Activated naive CD8-positive, alpha-beta T cell treated with anti-CD3 and anti-CD28 coated beads for 36 hours (primary cell): ENCODE measurements around the gene RPL10A. TPM values are rescaled to one million over a fixed set of nuclear protein-coding genes. Genes with fewer than 3 reads are reported as not detected.

Experiments
- DNase-seq: peaks from one replicate; pipeline ENCODE4 v3.0.0; 2021
- H3K27ac Mint-ChIP-seq: one replicate; pipeline ENCODE4 v1.8.0; 2022; ENCODE audit warnings: mild to moderate bottlenecking, moderate library complexity, mixed read lengths
- H3K27me3 Mint-ChIP-seq: one replicate; pipeline ENCODE4 v1.8.0; 2022; ENCODE audit warnings: mild to moderate bottlenecking, mixed read lengths
- H3K36me3 Mint-ChIP-seq: one replicate; pipeline ENCODE4 v1.8.0; 2021; ENCODE audit warnings: mild to moderate bottlenecking, mixed read lengths
- H3K4me1 Mint-ChIP-seq: one replicate; pipeline ENCODE4 v1.8.0; 2021; ENCODE audit warnings: mixed read lengths
- H3K4me3 Mint-ChIP-seq: one replicate; pipeline ENCODE4 v1.8.0; 2022; ENCODE audit warnings: mild to moderate bottlenecking, moderate library complexity, mixed read lengths
- H3K9me3 Mint-ChIP-seq: one replicate; pipeline ENCODE4 v1.8.0; 2022; ENCODE audit warnings: mixed read lengths
- total RNA-seq, 2 experiments: library from RNA; stranded (reverse); gene quantifications; one replicate each; pipeline ENCODE4 v1.2.3, GENCODE V29; 2021

Gene RPL10A
- total RNA-seq, 2 experiments from 2014 or later = 2,227 to 2,291 TPM

DNA sequence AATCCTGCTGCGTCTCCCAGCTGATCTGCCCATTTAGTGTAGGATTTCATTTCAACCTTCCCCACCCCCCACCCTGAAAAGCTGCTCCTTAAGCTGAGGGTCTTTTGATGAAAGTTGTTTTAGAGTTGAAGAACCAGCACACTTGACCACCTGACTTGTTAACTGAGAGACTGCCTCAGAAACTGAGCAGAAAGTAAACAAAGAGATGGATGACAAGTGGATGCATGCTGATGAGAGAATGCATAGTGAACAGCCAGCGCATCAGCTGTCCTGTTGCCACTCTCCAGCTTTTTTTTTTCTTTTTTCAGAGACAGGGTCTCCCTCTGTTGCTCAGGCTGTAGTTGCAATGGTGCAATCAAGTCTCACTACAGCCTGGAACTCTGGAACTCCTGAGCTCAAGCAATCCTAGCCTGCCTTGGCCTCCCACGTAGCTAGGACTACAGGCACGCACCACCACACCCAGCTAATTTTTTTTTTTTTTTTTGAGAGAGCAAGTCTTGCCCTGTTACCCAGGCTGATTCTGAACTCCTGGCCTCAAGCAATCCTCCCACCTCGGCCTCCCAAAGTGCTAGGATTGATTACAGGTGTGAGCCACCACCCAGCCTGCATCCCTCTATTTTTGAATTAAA is 9.5 kb downstream of the RPL10A start:
- Mint-ChIP-seq H3K27ac (no peak overlapping the region), H3K4me1 (peaks cover 6% of the 10 kb centered on the region), H3K9me3 (no peaks in the 10 kb centered on the region)

DNA sequence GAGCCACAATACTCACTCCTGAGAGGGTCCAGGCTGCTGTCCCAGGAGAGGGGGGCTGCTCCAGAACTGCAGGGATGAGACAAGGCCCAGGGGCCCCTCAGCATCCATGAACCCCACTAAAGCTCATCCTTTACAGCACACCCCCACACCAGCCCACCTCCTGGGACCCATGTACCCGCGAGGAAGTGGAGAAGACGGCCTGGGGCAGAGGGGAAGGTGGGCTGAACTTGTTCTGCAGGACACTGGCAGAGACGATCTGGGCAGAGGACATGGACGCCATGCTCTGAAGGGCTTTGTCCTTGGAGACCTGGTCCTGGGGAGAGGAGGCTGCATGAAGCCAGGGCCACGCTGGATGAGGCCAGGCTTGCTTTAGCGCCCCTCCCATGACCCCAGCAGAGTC is 10.1 kb downstream of the RPL10A start:
- H3K27ac Mint-ChIP-seq = no peak overlapping the region
- H3K4me1 Mint-ChIP-seq = peaks cover 6% of the 10 kb centered on the region
- no peaks in the 10 kb centered on the region for H3K27me3 Mint-ChIP-seq

More for the DNA sequence above, 9.5 kb downstream of the RPL10A start:
- no peaks in the 10 kb centered on the region for H3K27me3 Mint-ChIP-seq
- peaks cover 6% of the 10 kb centered on the region for H3K36me3 Mint-ChIP-seq
- no peak for DNase-seq
- H3K4me3 Mint-ChIP-seq = no peak overlapping the region

GRCh38 chr6:35480176-35480575 is 12.0 kb downstream of the RPL10A start:
- Mint-ChIP-seq H3K27me3 (no peaks in the 10 kb centered on the region), H3K4me3 (no peak overlapping the region), H3K4me1 (peaks cover 3% of the 10 kb centered on the region), H3K36me3 (no peaks in the 10 kb centered on the region), H3K27ac (no peak overlapping the region), H3K9me3 (no peaks in the 10 kb centered on the region)
- DNase-seq = no peak

More for the DNA sequence above, 10.1 kb downstream of the RPL10A start:
- Mint-ChIP-seq H3K9me3 (no peaks in the 10 kb centered on the region), H3K4me3 (no peak overlapping the region), H3K36me3 (peaks cover under 1% of the 10 kb centered on the region)
- DNase-seq = no peak

- H3K36me3 Mint-ChIP-seq = no peaks in the 10 kb centered on the region
- H3K27me3 Mint-ChIP-seq = no peaks in the 10 kb centered on the region
- H3K27ac Mint-ChIP-seq = no peak overlapping the region
- no peak for DNase-seq
- H3K9me3 Mint-ChIP-seq = no peaks in the 10 kb centered on the region
- H3K4me3 Mint-ChIP-seq = no peak overlapping the region
- H3K4me1 Mint-ChIP-seq = no peaks in the 10 kb centered on the region
These were observed 13.0 kb downstream of the RPL10A start for GRCh38 chr6:35481226-35481625.

DNA sequence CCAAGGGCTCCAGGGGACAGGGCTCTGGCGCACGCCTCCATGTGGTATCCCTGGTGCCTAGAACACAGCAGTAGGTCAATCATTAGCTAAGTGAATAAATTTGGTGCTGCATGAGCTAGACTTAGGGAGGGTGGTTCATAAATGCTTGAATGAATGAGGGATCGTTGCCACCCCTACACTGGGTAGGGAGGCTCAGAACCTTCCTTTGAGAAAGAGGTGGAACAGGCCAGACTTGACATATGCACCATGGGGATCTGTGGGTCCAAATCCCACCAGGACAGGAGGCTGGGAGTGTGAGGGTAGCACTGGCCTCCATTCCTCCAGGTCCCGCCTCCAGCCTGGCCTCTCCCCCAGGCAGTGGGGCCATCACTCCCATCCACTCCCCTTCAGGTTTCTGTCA is 14.9 kb downstream of the RPL10A start:
- DNase-seq = no peak
- Mint-ChIP-seq H3K27me3 (no peaks in the 10 kb centered on the region), H3K4me1 (peaks cover 4% of the 10 kb centered on the region)

DNA sequence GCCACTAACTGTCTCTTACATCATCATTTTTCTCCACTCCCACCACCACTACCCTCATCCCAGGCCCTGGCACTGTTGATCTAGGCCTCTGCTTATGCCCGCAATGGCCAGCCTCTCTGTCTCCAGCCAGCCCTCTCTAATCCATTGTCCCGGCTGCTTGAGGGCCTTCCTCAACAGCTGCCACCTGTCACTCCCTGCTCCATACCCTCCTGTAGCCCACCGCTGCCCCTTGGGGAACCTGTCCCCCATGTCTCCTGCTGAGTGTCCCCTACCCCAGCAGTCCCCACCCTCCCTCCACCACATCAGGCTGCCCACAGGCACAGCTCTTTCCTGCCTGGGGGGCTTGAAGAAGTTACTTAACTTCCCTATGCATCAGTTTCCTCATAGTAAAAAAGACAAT is 15.3 kb downstream of the RPL10A start:
- Mint-ChIP-seq H3K27ac (no peak overlapping the region), H3K4me3 (no peak overlapping the region), H3K4me1 (peaks cover 4% of the 10 kb centered on the region), H3K27me3 (no peaks in the 10 kb centered on the region), H3K36me3 (no peaks in the 10 kb centered on the region), H3K9me3 (no peaks in the 10 kb centered on the region)
- DNase-seq = no peak

More for the DNA sequence above, 14.9 kb downstream of the RPL10A start:
- Mint-ChIP-seq H3K27ac (no peak overlapping the region), H3K36me3 (no peaks in the 10 kb centered on the region), H3K9me3 (no peaks in the 10 kb centered on the region), H3K4me3 (no peak overlapping the region)

GRCh38 chr6:35483893-35484645 is 15.9 kb downstream of the RPL10A start:
- Mint-ChIP-seq H3K9me3 (no peaks in the 10 kb centered on the region), H3K4me3 (no peak overlapping the region), H3K27me3 (no peaks in the 10 kb centered on the region), H3K36me3 (no peaks in the 10 kb centered on the region), H3K27ac (no peak overlapping the region), H3K4me1 (peaks cover 4% of the 10 kb centered on the region)
- no peak for DNase-seq

- H3K4me3 Mint-ChIP-seq = no peak overlapping the region
- no peaks in the 10 kb centered on the region for H3K27me3 Mint-ChIP-seq
- DNase-seq = no peak
- no peaks in the 10 kb centered on the region for H3K9me3 Mint-ChIP-seq
- no peaks in the 10 kb centered on the region for H3K36me3 Mint-ChIP-seq
- H3K27ac Mint-ChIP-seq = no peak overlapping the region
- peaks cover 4% of the 10 kb centered on the region for H3K4me1 Mint-ChIP-seq
These were observed 16.8 kb downstream of the RPL10A start for GRCh38 chr6:35484921-35485392.

DNA sequence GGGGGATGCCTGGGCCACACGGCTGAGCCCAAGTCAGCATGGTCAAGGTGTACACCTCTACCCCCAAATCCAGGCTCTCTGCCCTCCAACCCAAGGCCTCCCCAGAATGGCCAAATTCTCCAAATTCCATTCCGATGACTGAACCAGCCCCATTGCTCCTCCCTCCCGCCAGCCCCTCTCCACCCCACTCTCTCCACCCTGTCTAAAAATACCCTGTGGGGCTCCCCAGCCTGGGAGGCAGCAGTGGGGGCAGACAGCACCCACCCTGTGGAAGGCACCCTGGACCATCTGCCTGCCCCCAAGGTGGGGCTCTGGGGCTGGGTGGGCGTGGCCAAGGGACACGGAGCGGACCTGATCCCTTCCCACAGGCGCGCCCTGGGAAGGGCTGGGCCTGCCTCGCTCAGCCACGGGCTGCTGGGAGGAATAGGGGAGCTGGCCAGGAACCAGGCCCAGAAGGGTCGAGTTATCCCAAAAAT is 17.2 kb downstream of the RPL10A start:
- Mint-ChIP-seq H3K36me3 (no peaks in the 10 kb centered on the region), H3K4me3 (no peak overlapping the region), H3K27ac (no peak overlapping the region), H3K27me3 (no peaks in the 10 kb centered on the region), H3K9me3 (no peaks in the 10 kb centered on the region), H3K4me1 (peaks cover 4% of the 10 kb centered on the region)
- no peak for DNase-seq

- DNase-seq = no peak
- H3K9me3 Mint-ChIP-seq = no peaks in the 10 kb centered on the region
- peaks cover 4% of the 10 kb centered on the region for H3K4me1 Mint-ChIP-seq
- H3K27me3 Mint-ChIP-seq = peaks cover 2% of the 10 kb centered on the region
- H3K27ac Mint-ChIP-seq = no peak overlapping the region
- no peak overlapping the region for H3K4me3 Mint-ChIP-seq
- no peaks in the 10 kb centered on the region for H3K36me3 Mint-ChIP-seq
These were observed 18.1 kb downstream of the RPL10A start for GRCh38 chr6:35486005-35486925.

DNA sequence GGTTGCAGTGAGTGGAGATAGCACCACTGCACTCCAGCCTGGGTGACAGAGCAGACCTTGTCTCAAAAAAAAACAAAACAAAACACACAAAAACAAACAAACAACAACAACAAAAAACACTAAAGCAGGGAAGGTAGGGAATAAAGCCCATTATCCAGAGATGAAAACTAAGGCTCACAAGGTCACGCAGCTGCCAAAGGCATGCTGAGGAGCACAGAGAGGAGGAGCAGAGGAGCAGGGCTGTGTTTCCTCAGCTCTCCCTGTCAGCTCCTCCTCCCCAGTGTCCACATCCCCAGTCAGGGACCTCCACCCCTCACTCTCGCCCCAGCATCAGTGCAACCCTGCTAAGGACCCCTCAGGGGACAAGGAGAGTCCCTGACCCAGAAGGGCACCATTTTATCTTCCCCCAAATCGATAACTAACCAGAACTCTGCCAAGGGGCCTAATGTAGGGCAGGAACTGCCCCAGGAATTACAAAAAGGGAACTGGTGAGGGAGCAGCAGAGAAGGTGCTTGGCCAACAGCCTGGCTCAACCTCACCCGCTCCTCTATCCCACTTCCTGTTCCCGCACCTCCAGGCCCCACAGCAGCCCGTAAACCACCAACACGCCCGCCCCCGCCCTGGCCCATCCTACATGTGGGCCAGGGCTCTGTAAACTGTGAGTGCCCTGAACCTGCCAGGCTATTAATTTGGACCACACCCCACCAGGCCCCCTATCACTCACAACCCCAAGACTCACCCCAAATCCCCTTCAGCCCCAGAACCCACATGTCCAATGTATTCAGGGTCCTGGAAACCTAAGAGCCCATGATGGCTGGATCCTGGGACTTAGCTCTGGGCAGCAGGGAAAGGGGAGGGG is 19.7 kb downstream of the RPL10A start:
- H3K4me1 Mint-ChIP-seq = peaks cover 4% of the 10 kb centered on the region
- H3K27me3 Mint-ChIP-seq = peaks cover 3% of the 10 kb centered on the region
- DNase-seq = no peak
- H3K27ac Mint-ChIP-seq = no peak overlapping the region
- no peaks in the 10 kb centered on the region for H3K36me3 Mint-ChIP-seq
- H3K4me3 Mint-ChIP-seq = no peak overlapping the region
- H3K9me3 Mint-ChIP-seq = no peaks in the 10 kb centered on the region

- peaks cover 4% of the 10 kb centered on the region for H3K4me1 Mint-ChIP-seq
- H3K9me3 Mint-ChIP-seq = no peaks in the 10 kb centered on the region
- H3K4me3 Mint-ChIP-seq = no peak overlapping the region
- no peaks in the 10 kb centered on the region for H3K36me3 Mint-ChIP-seq
- H3K27ac Mint-ChIP-seq = no peak overlapping the region
- no peak for DNase-seq
- peaks cover 3% of the 10 kb centered on the region for H3K27me3 Mint-ChIP-seq
These were observed 20.3 kb downstream of the RPL10A start for GRCh38 chr6:35488517-35488862.

- Mint-ChIP-seq H3K27ac (no peak overlapping the region), H3K4me3 (no peak overlapping the region), H3K36me3 (no peaks in the 10 kb centered on the region), H3K4me1 (peaks cover 7% of the 10 kb centered on the region), H3K27me3 (peaks cover 3% of the 10 kb centered on the region), H3K9me3 (no peaks in the 10 kb centered on the region)
- DNase-seq = no peak
These were observed 20.9 kb downstream of the RPL10A start for GRCh38 chr6:35489066-35489465.

- Mint-ChIP-seq H3K4me1 (peaks cover 8% of the 10 kb centered on the region), H3K4me3 (no peak overlapping the region), H3K36me3 (no peaks in the 10 kb centered on the region), H3K9me3 (no peaks in the 10 kb centered on the region), H3K27me3 (peaks cover 3% of the 10 kb centered on the region), H3K27ac (no peak overlapping the region)
- DNase-seq = no peak
These were observed 22.0 kb downstream of the RPL10A start for GRCh38 chr6:35489995-35490791.
